Measurements from ENCODE around the gene LDLRAD3. TPM values are rescaled to one million over a fixed set of nuclear protein-coding genes. Genes with fewer than 3 reads are reported as not detected.

Gene LDLRAD3
- total and polyA plus RNA-seq, 4 donors = 20.9 to 25.6 (median 22.8) TPM

- WGBS (ENCODE audit: insufficient coverage) = 89% methylated on average over 1 of the region's 2 CpGs
- H3K4me1 ChIP-seq (ENCODE audit: control insufficient read depth, insufficient read depth, low read length) = peaks cover 18% of the 10 kb centered on the region
- no peak for DNase-seq (ENCODE audit: low read depth in 4 of 6, low spot score in 6 of 6)
- H3K36me3 ChIP-seq (ENCODE audit: control insufficient read depth, insufficient read depth, low read length) = peaks cover 2% of the 10 kb centered on the region
- H3K27ac ChIP-seq (ENCODE audit: low read depth, low read length) = no peak overlapping the region
- no peaks in the 10 kb centered on the region for H3K27me3 ChIP-seq (ENCODE audit: control insufficient read depth, insufficient read depth, low read length)
- H3K9me3 ChIP-seq (ENCODE audit: control insufficient read depth, insufficient read depth, low read length) = no peaks in the 10 kb centered on the region
- H3K4me3 ChIP-seq (ENCODE audit: low read depth, low read length) = no peak overlapping the region
These were observed 174.2 kb downstream of the LDLRAD3 start for GRCh38 chr11:36118084-36118483.

- H3K4me3 ChIP-seq (ENCODE audit: low read depth, low read length) = no peak overlapping the region
- peaks cover 26% of the 10 kb centered on the region for H3K4me1 ChIP-seq (ENCODE audit: control insufficient read depth, insufficient read depth, low read length)
- no peaks in the 10 kb centered on the region for H3K9me3 ChIP-seq (ENCODE audit: control insufficient read depth, insufficient read depth, low read length)
These were observed 175.4 kb downstream of the LDLRAD3 start for GRCh38 chr11:36119300-36119699.

GRCh38 chr11:36121054-36121453 lies 177.2 kb downstream of the LDLRAD3 start:
- no peaks in the 10 kb centered on the region for H3K9me3 ChIP-seq (ENCODE audit: control insufficient read depth, insufficient read depth, low read length)
- H3K27me3 ChIP-seq (ENCODE audit: control insufficient read depth, insufficient read depth, low read length) = no peaks in the 10 kb centered on the region
- no peak overlapping the region for H3K4me3 ChIP-seq (ENCODE audit: low read depth, low read length)
- peak in 2 of 6 donors; percentile 66 to 84 for DNase-seq (ENCODE audit: low read depth in 4 of 6, low spot score in 6 of 6)
- H3K36me3 ChIP-seq (ENCODE audit: control insufficient read depth, insufficient read depth, low read length) = no peaks in the 10 kb centered on the region
- 26% methylated on average over 3 of the region's 6 CpGs for WGBS (ENCODE audit: insufficient coverage)
- H3K4me1 ChIP-seq (ENCODE audit: control insufficient read depth, insufficient read depth, low read length) = peaks cover 31% of the 10 kb centered on the region
- H3K27ac ChIP-seq (ENCODE audit: low read depth, low read length) = no peak overlapping the region

More at GRCh38 chr11:36119300-36119699, 175.4 kb downstream of the LDLRAD3 start:
- no peaks in the 10 kb centered on the region for H3K36me3 ChIP-seq (ENCODE audit: control insufficient read depth, insufficient read depth, low read length)
- no peak overlapping the region for H3K27ac ChIP-seq (ENCODE audit: low read depth, low read length)
- DNase-seq (ENCODE audit: low read depth in 4 of 6, low spot score in 6 of 6) = no peak
- H3K27me3 ChIP-seq (ENCODE audit: control insufficient read depth, insufficient read depth, low read length) = no peaks in the 10 kb centered on the region

DNA sequence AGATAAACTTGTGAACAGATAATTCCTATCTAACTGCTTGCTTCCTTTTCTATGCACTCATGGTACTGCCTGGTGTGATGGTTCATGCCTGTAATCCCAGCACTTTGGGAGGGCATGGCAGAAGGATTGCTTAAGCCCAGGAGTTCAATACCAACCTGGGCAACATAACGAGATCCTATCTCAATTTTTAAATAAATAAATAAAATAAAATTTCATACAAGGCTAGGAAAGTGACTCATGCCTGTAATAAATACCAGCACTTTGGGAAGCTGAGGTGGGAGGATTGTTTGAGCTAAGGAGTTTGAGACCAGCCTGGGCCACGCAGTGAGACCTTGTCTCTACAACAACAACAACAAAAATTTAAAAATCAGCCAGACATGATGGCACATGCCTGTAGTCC lies 178.8 kb downstream of the LDLRAD3 start:
- Histone ChIP-seq H3K36me3 (ENCODE audit: control insufficient read depth, insufficient read depth, low read length) (no peaks in the 10 kb centered on the region), H3K27ac (ENCODE audit: low read depth, low read length) (no peak overlapping the region), H3K9me3 (ENCODE audit: control insufficient read depth, insufficient read depth, low read length) (no peaks in the 10 kb centered on the region), H3K4me1 (ENCODE audit: control insufficient read depth, insufficient read depth, low read length) (peaks cover 35% of the 10 kb centered on the region), H3K27me3 (ENCODE audit: control insufficient read depth, insufficient read depth, low read length) (no peaks in the 10 kb centered on the region), H3K4me3 (ENCODE audit: low read depth, low read length) (no peak overlapping the region)
- no CpG with 5 or more reads among the region's 2 CpGs for WGBS (ENCODE audit: insufficient coverage)
- DNase-seq (ENCODE audit: low read depth in 4 of 6, low spot score in 6 of 6) = no peak

DNA sequence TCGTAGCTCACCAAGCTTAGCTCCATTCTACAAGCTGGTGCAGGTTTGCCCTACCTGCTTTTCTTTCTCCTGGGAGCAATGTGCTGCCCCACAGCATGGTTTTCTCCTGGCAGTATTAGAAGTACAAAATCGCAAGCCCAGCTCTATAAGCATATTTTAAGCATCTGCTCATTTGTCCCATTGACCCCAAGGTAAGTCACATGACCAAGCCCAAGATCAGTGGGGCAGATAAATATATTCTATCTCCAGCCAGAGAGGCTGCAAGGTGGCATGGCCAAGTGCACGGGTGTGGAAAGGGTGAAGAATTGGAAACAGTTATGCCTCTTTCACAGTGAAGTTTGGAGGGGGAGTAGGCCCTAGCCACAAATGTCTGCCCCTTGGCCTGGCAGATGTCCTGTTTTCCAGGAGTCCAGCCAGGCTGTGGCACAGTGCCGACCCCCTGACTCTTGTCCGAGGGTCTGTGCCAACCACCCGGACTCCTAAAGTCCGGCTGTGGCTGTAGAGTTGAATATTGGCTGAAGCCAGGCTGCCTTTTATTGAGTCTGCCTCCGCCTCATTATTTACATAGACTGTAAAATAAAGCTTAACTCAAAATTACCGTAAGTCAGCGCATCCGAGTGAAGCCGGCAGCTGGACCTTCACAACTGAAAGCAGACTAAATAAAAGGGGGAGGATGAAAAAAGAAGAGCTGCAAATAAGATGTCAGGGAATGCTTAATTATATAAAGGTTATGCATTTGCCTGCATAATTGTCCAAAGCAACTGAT lies 179.7 kb downstream of the LDLRAD3 start:
- H3K9me3 ChIP-seq (ENCODE audit: control insufficient read depth, insufficient read depth, low read length) = no peaks in the 10 kb centered on the region
- no peak overlapping the region for H3K27ac ChIP-seq (ENCODE audit: low read depth, low read length)
- no peak overlapping the region for H3K4me3 ChIP-seq (ENCODE audit: low read depth, low read length)
- H3K4me1 ChIP-seq (ENCODE audit: control insufficient read depth, insufficient read depth, low read length) = peaks cover 35% of the 10 kb centered on the region
- H3K36me3 ChIP-seq (ENCODE audit: control insufficient read depth, insufficient read depth, low read length) = no peaks in the 10 kb centered on the region
- H3K27me3 ChIP-seq (ENCODE audit: control insufficient read depth, insufficient read depth, low read length) = no peaks in the 10 kb centered on the region
- WGBS (ENCODE audit: insufficient coverage) = 19% methylated on average over 8 of the region's 12 CpGs
- DNase-seq (ENCODE audit: low read depth in 4 of 6, low spot score in 6 of 6) = peak in 3 of 6 donors; percentile 53 to 89 (median 70)

- DNase-seq (ENCODE audit: low read depth in 4 of 6, low spot score in 6 of 6) = peak in 2 of 6 donors; percentile 52 to 88
- H3K9me3 ChIP-seq (ENCODE audit: control insufficient read depth, insufficient read depth, low read length) = no peaks in the 10 kb centered on the region
- no peak overlapping the region for H3K4me3 ChIP-seq (ENCODE audit: low read depth, low read length)
- WGBS (ENCODE audit: insufficient coverage) = 0% methylated on average over 1 of the region's 3 CpGs
- no peaks in the 10 kb centered on the region for H3K27me3 ChIP-seq (ENCODE audit: control insufficient read depth, insufficient read depth, low read length)
- no peak overlapping the region for H3K27ac ChIP-seq (ENCODE audit: low read depth, low read length)
- H3K36me3 ChIP-seq (ENCODE audit: control insufficient read depth, insufficient read depth, low read length) = no peaks in the 10 kb centered on the region
- peaks cover 34% of the 10 kb centered on the region for H3K4me1 ChIP-seq (ENCODE audit: control insufficient read depth, insufficient read depth, low read length)
These were observed 182.8 kb downstream of the LDLRAD3 start for GRCh38 chr11:36126678-36127077.

GRCh38 chr11:36127550-36127949 lies 183.7 kb downstream of the LDLRAD3 start:
- no peaks in the 10 kb centered on the region for H3K27me3 ChIP-seq (ENCODE audit: control insufficient read depth, insufficient read depth, low read length)
- no peak for DNase-seq (ENCODE audit: low read depth in 4 of 6, low spot score in 6 of 6)
- no peak overlapping the region for H3K4me3 ChIP-seq (ENCODE audit: low read depth, low read length)
- no peaks in the 10 kb centered on the region for H3K36me3 ChIP-seq (ENCODE audit: control insufficient read depth, insufficient read depth, low read length)
- peaks cover 30% of the 10 kb centered on the region for H3K4me1 ChIP-seq (ENCODE audit: control insufficient read depth, insufficient read depth, low read length)
- no peak overlapping the region for H3K27ac ChIP-seq (ENCODE audit: low read depth, low read length)
- H3K9me3 ChIP-seq (ENCODE audit: control insufficient read depth, insufficient read depth, low read length) = no peaks in the 10 kb centered on the region

DNA sequence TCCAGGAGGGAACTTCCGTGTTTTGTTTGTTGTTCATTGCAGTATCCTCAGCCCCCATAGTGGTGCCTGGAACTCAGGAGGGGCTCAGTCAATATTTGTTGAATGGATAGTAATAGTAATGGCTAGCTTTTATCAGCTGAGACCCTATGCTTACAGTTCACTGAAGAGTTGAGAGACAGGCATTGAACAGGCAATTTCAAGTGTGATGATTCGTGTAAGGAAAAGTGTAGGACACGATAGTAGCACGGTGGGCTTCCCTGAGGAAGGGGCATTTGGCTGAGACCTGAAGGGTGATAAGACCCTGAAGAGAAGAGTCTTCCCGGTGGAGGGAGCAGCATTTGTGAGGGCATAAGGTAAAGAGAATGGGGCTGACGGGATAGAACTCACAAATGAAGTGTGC lies 186.1 kb downstream of the LDLRAD3 start:
- Histone ChIP-seq H3K4me1 (ENCODE audit: control insufficient read depth, insufficient read depth, low read length) (peaks cover 17% of the 10 kb centered on the region), H3K27me3 (ENCODE audit: control insufficient read depth, insufficient read depth, low read length) (no peaks in the 10 kb centered on the region), H3K27ac (ENCODE audit: low read depth, low read length) (no peak overlapping the region), H3K4me3 (ENCODE audit: low read depth, low read length) (no peak overlapping the region), H3K36me3 (ENCODE audit: control insufficient read depth, insufficient read depth, low read length) (no peaks in the 10 kb centered on the region), H3K9me3 (ENCODE audit: control insufficient read depth, insufficient read depth, low read length) (no peaks in the 10 kb centered on the region)
- 95% methylated on average over 6 of the region's 6 CpGs for WGBS (ENCODE audit: insufficient coverage)
- DNase-seq (ENCODE audit: low read depth in 4 of 6, low spot score in 6 of 6) = no peak

GRCh38 chr11:36130401-36130800 lies 186.5 kb downstream of the LDLRAD3 start:
- Histone ChIP-seq H3K4me3 (ENCODE audit: low read depth, low read length) (no peak overlapping the region), H3K27ac (ENCODE audit: low read depth, low read length) (no peak overlapping the region), H3K4me1 (ENCODE audit: control insufficient read depth, insufficient read depth, low read length) (peaks cover 17% of the 10 kb centered on the region), H3K36me3 (ENCODE audit: control insufficient read depth, insufficient read depth, low read length) (no peaks in the 10 kb centered on the region), H3K9me3 (ENCODE audit: control insufficient read depth, insufficient read depth, low read length) (no peaks in the 10 kb centered on the region), H3K27me3 (ENCODE audit: control insufficient read depth, insufficient read depth, low read length) (no peaks in the 10 kb centered on the region)
- 87% methylated on average over 6 of the region's 8 CpGs for WGBS (ENCODE audit: insufficient coverage)
- no peak for DNase-seq (ENCODE audit: low read depth in 4 of 6, low spot score in 6 of 6)

DNA sequence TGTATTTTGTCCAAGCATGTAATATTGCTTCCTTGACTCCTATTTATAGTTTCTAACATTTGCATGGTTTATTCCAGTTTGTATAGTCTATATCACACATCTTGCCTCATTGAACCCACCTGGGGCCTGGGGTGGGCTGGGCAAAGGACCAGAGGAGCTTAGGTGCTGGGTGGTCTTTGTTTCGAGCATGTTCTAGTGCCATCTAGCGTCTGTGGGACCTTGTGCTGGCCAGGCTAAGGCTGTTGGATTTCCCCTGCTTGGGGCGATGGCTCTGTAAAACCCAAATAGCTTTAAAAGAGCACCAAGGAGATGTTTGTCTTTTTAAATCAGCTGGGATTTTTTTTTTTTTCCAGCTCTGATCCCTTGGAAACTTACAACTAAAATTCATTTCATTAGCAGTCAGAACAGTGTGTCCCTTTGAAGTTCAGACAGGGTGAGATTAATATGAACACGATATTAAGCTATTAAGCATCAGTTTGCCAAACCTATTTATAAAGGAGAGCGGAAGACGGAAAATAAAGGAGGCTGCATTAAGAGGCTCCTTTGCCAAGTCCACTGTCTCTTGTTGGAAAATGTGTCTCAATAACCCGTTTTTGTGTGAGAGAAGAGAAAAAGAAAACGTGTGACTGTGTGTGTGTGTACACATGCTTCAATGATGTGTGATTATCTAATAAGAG lies 188.0 kb downstream of the LDLRAD3 start:
- peak in 3 of 6 donors; percentile 71 to 95 (median 93) for DNase-seq (ENCODE audit: low read depth in 4 of 6, low spot score in 6 of 6)
- H3K27ac ChIP-seq (ENCODE audit: low read depth, low read length) = peak overlapping the region; percentile 33

More for the DNA sequence above, 188.0 kb downstream of the LDLRAD3 start:
- 8% methylated on average over 5 of the region's 8 CpGs for WGBS (ENCODE audit: insufficient coverage)
- Histone ChIP-seq H3K9me3 (ENCODE audit: control insufficient read depth, insufficient read depth, low read length) (no peaks in the 10 kb centered on the region), H3K4me1 (ENCODE audit: control insufficient read depth, insufficient read depth, low read length) (peaks cover 8% of the 10 kb centered on the region), H3K4me3 (ENCODE audit: low read depth, low read length) (no peak overlapping the region), H3K27me3 (ENCODE audit: control insufficient read depth, insufficient read depth, low read length) (no peaks in the 10 kb centered on the region), H3K36me3 (ENCODE audit: control insufficient read depth, insufficient read depth, low read length) (no peaks in the 10 kb centered on the region)

Data from spinal cord (tissue), 10 donors.